HG03060 (cell line): Measurements from ENCODE around the gene MEGF11.

Experiments
- ATAC-seq: cut with Tn5 transposase; IDR thresholded peaks from one replicate; pipeline ENCODE4 v1.9.1; 2021; ENCODE audit warnings: low read depth, moderate number of reproducible peaks; ENCODE audit not compliant: unreplicated experiment

The MEGF11 gene

DNA sequence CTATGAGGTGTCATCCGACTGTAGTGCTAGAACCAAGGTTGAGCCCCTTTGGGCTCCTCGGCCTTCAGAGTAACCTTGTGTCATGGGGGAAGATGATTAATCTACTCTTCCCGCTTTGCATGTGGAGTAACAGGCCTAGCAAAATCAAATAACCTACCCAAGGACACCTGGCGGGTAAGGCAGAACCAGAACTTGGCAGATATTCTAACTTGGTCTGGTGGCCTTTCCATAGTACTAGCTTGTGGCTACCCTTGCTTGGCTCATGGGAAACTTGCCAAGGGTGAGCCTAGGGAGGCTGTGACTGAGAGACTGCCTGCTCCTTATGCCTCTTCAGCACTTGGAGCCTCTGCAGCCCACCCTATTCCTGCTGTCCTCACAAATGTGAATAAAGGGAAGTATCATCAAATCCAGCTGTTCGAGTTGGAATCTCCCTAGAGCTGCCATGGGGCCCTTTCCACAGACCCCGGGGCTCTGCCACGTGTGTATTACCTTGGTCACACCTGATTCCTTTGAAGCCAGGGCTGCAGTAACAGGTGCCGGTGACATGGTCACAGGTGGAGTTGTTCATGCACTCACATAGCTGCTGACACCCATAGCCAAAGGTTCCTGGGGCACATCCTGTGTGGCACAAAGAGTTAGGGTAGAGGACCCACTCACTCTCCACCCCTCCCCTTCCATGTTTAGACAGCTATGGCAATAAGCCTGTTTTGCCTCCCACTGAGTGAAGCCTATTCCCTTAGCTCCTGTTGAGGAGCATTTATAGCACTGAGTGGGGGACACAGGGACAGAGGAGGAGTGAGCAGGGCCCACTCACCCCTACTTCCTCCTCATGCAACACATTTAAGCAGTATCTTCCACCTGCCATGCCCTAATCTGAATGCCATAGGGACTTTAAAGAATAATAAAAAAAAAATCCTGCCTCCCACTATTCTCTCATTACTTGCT, 338.3 kb downstream of the MEGF11 start:
- ATAC-seq, result no peak

DNA sequence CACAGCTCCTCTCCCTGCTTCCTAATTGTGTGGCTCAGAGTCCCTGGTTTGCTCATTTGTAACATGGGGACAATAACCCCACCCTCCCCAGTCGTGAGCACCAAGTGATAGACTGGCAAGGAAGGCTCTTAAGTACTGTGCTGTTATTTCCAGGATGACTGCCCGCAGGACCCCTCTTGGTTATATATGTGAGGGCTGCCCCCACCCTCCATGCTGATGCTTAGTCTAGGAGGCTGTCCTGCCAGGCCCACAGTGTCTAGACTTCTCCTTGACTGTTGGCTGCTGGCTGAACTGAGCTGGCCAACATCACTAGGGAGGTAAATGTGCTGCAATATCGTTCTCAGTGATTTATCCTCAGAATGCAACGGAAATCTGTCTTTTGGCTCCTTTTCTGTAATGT, 339.2 kb downstream of the MEGF11 start:
- ATAC-seq, result no peak

GRCh38 chr15:65913631-65914199, 339.8 kb downstream of the MEGF11 start:
- ATAC-seq, result no peak

DNA sequence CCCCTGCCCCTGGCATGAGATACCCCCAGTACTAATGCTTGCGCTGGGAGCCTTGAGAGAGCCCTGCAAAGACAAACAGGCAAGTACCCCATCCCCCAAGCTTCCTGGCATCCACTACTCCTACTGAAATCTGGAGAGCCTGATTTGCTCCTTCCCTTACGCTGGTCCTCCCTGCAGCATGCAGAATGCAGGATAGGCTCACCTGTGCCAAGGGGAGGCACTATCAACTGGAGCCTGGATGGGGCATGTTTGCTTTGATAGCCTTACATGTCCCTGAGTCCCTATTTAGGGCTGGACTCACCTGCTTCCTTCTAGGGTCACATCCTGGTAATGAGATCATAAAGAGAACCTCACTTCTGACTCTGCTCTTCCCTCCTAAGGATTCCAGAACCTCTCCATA, 341.3 kb downstream of the MEGF11 start:
- ATAC-seq, result no peak

DNA sequence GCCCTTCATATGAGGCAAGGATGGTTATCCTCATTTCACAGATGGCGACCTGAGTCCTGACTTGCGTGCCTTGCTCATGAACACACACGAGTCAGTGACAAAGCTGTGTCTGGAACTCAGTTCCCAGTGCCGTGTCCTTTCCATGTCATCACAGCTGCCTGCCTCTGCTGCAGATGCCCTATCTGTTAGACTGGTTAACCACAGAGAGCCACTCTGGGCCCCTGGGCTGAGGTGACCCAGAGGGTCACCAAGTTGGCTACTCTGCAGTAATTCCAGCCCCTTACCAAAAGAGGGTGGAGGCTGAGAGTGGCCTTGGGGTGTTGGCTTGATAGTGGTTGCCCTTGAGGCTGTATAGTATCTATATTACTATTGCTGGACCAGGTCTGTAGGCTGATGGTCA, 343.2 kb downstream of the MEGF11 start:
- ATAC-seq, result no peak

DNA sequence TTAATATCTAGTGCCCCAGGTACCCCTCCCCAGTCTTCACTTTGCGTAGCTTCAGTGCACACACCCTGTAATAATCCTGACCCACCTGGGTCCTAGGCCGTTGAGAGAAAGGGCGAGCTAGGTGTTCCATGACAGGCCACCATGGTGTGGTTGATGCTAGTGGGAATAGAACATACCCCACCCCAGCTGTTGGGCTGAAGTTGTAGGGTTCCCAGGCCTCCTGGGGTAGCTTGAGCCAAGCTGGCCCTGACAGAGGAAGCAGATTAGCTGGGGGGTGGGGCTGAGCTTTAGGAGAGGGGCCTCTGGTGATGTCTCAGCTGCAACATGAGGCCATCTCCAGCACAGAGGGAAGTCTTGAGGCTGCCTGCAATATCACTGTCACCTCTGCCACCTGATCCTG, 343.7 kb downstream of the MEGF11 start:
- no peak for ATAC-seq

DNA sequence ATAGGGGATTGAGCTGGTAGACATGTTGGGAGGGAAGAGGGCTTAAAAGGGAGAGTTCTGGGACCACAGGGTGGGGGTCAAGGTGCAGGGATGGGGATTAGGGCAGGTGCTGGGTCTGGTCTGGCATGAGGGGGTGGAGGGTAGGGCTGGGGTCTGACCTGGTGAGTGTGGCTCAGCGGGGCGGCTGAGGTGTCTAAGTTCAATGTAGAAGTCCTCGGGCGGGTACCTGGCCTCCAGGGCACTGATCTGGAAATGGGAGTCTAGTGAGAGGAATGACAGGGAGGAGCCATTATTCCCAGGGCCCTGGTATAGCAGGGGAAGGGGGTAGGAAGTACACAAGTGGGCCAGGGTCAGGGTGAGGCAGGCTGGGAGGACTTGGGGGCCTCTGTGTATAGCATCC, 344.7 kb downstream of the MEGF11 start:
- ATAC-seq, result no peak

- ATAC-seq, result no peak
Measured at GRCh38 chr15:65907661-65908060, 345.9 kb downstream of the MEGF11 start.

- no peak for ATAC-seq
Measured at GRCh38 chr15:65906396-65906795, 347.2 kb downstream of the MEGF11 start.

- no peak for ATAC-seq
Measured at GRCh38 chr15:65904301-65904700, 349.2 kb downstream of the MEGF11 start.

- ATAC-seq, result no peak
Measured at GRCh38 chr15:65903296-65904073, 350.1 kb downstream of the MEGF11 start.

GRCh38 chr15:65902373-65902772, 351.2 kb downstream of the MEGF11 start:
- peak; percentile 72 for ATAC-seq

GRCh38 chr15:65901836-65902235, 351.7 kb downstream of the MEGF11 start:
- ATAC-seq, result no peak

DNA sequence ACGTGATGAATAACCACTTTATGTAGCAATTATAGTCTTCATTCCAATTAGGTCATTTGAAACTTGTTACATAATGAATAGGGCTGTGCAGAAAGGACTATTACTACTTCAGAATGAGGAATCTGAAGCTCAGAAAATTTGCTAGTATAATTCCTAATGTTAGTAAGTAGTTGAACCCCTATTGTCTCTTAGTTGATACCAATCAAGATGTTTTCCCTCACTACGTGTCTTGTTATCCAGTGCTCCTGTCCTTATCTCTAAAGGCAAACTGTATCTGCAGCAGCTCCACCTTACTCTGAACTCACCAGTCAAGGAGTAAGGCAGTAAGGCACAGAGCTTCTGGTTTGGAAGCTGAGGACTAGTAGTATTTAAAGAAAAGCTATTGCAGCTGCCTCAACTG, 352.2 kb downstream of the MEGF11 start:
- no peak for ATAC-seq

DNA sequence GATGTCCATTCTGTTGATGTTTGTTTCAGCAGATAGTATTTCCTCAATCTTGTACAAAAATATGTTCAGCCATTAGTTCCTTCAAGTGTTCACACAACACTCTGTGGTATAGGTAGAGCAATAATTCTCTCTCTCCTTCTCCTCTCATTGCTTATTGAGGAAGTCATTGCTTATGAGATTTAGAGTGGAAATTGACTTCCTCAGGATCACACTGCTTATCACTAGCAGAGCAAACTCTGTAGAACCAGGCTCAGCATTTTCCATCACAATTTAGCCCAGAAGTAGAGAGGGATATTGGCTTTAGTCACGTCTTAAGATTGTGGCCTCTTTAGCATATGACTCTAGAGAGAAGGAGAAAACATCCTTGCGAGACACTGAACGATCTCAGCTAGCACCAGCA, 353.1 kb downstream of the MEGF11 start:
- no peak for ATAC-seq

DNA sequence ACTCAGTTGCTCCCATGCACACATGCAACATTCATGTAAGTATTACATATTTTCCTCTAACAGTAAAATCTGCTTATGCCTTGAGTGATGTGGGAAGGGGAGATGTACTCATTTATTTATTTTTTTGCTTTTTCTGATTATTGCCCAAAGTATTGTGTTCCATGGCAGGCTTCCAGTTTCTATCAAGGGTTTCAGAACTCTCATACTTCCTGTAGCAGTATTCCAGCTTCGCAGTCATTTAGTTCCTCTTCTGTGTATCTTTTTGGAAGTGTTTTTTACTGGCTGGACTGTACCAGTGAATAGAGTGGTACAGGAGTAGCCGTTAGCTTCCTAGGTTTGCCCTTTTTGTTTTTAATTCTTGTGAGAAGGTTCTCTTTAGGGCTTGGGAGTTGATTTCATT, 357.3 kb downstream of the MEGF11 start:
- no peak for ATAC-seq

DNA sequence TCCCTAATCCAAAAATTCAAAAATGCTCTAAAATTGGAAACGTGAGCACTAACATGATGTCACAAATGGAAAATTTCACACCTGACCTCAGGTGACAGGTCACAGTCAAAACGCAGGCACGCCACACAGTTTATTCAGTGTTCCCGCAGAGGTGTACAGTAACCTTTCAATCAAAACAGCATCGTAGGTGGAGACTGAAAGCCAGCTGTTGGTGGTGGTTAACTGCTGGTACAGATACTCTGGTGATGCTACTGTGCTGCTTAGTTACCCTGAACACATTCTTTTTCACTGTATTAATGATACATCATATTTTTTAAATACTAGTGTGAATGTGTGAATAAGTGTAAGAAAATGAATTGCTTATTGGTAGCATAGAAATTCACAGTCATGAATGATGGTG, 360.5 kb downstream of the MEGF11 start:
- no peak for ATAC-seq

DNA sequence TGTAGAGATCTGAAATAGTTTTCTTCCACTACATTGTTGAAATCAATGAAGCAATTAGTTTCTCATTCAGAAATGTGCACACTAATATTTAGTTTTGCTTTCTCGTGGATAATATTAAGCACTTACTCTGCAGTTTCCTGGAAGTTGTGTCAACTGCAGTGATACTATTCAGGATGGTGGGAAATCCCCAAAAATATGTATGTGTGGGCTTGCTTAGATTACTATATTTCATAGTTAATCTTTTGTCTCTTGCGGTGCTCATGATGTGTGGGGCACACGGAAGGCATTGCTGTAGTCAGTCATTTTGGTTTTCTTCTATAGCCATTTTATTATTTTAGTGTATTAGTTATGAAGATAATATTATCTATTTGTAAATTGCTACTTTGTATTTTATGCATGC, 364.6 kb downstream of the MEGF11 start:
- no peak for ATAC-seq

DNA sequence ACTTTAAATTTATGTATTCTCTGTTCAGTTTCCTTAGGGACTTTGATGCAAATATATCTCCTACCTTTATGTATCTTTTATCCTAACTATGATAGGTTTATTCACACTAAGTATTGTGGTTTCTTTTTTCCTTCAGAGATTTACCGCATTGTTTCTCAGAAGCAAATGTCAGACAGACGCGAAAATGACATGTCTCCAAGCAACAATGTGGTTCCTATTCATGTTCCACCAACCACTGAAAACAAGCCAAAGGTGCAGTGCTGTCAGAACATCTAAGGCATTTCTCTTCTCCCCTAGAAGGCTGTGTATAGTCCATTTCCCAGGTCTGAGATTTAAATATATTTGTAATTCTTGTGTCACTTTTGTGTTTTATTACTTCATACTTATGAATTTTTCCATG, 366.0 kb downstream of the MEGF11 start:
- ATAC-seq, result no peak

DNA sequence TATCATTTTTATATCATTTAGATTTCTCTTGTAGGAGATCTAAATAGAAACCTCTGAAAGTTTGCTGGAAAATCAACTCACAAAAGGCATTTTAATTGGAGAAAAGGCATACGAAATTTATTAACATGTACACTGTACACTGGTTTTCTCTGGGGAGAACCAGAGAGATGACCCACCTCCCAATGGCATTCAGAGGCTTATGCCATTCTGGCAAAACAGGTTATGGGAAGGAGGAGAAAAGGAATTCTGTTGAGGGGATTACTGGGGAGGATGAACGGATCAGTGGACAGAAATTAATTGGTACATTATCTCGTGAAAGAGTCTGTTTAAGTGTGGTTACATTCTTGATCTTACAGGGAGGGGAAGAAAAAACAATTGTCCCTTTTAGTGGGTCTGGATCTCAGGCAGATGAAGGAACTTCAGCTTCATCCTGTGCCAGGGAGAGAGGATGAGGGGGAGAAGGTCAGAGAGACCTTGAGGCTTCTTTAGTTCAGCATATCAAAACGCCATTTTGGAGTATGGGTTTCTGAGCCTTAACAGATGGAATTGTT, 367.8 kb downstream of the MEGF11 start:
- no peak for ATAC-seq

- ATAC-seq, result no peak
Measured at GRCh38 chr15:65884511-65884910, 369.0 kb downstream of the MEGF11 start.
